Measurements from ENCODE around the gene ALOXE3.

The ALOXE3 gene

GRCh38 chr17:8074554-8074953 lies 43.8 kb downstream of the ALOXE3 start:
- TF ChIP-seq ZNF384 (IDR thresholded peaks at IDR 0.05), result no peak
- TF ChIP-seq FOXK2 (IDR thresholded peaks at IDR 0.05), result no peak
- no peak for TF ChIP-seq FOXA1 (IDR thresholded peaks at IDR 0.05)
- TF ChIP-seq PKNOX1 (IDR thresholded peaks at IDR 0.05), result no peak
- no peak for TF ChIP-seq CTBP1 (IDR thresholded peaks at IDR 0.05; ENCODE audit: borderline replicate concordance)
- TF ChIP-seq LEF1 (IDR thresholded peaks at IDR 0.05; ENCODE audit: borderline replicate concordance), result no peak
- no peak for TF ChIP-seq ARNT (IDR thresholded peaks at IDR 0.05)
- no peak for TF ChIP-seq TARDBP (IDR thresholded peaks at IDR 0.05)
- no peak for TF ChIP-seq FOXM1 (IDR thresholded peaks at IDR 0.05; ENCODE audit: borderline replicate concordance)
- no peak for TF ChIP-seq ELF4 (IDR thresholded peaks at IDR 0.05)
- TF ChIP-seq BHLHE40 (IDR thresholded peaks at IDR 0.05; ENCODE audit: borderline replicate concordance), result no peak
- DNase-seq (ENCODE audit: extremely low spot score), result no peak
- POLR2A ChIA-PET, result interaction anchor here (0.6 to 1.7 kb wide), 4 partner anchors 43 to 147 kb away, joined by 3 to 5 read pairs (median 4); partner anchors contain the start of gene ALOXE3
- CTCF ChIA-PET, result interaction anchor here (0.7 to 2.1 kb wide), 10 partner anchors 9 to 144 kb away, joined by 3 to 24 read pairs (median 4); partner anchors contain the start of gene ALOX12B

GRCh38 chr17:8073627-8074484 lies 44.5 kb downstream of the ALOXE3 start:
- TF ChIP-seq PKNOX1 (IDR thresholded peaks at IDR 0.05) (no peak), FOXA1 (IDR thresholded peaks at IDR 0.05) (no peak), FOXK2 (IDR thresholded peaks at IDR 0.05) (no peak), ZNF384 (IDR thresholded peaks at IDR 0.05) (no peak), SP1 (IDR thresholded peaks at IDR 0.05) (no peak), L3MBTL2 (conservative IDR thresholded peaks at IDR 0.05) (no peak), FOXM1 (IDR thresholded peaks at IDR 0.05; ENCODE audit: borderline replicate concordance) (no peak), NFRKB (IDR thresholded peaks at IDR 0.05) (no peak), SUZ12 (IDR thresholded peaks at IDR 0.05) (no peak), CTBP1 (IDR thresholded peaks at IDR 0.05; ENCODE audit: borderline replicate concordance) (no peak), LEF1 (IDR thresholded peaks at IDR 0.05; ENCODE audit: borderline replicate concordance) (no peak), BHLHE40 (IDR thresholded peaks at IDR 0.05; ENCODE audit: borderline replicate concordance) (no peak), ELF4 (IDR thresholded peaks at IDR 0.05) (no peak), HDGF (IDR thresholded peaks at IDR 0.05; ENCODE audit: borderline replicate concordance) (no peak), ARNT (IDR thresholded peaks at IDR 0.05) (no peak)
- ChIA-PET POLR2A (interaction anchor here (0.6 to 1.7 kb wide), 6 partner anchors 12 to 148 kb away, joined by 3 to 5 read pairs (median 3); partner anchors contain the start of gene ALOXE3), CTCF (interaction anchor here (0.6 to 2.1 kb wide), 20 partner anchors 10 to 264 kb away, joined by 3 to 24 read pairs (median 4); partner anchors contain the start of genes ALOX12B and ALOXE3)
- peak; percentile 85 for DNase-seq (ENCODE audit: extremely low spot score)

GRCh38 chr17:8072729-8073461 lies 45.4 kb downstream of the ALOXE3 start:
- TF ChIP-seq FOXA1 (IDR thresholded peaks at IDR 0.05) (no peak), SUZ12 (IDR thresholded peaks at IDR 0.05) (no peak), CTBP1 (IDR thresholded peaks at IDR 0.05; ENCODE audit: borderline replicate concordance) (no peak), BHLHE40 (IDR thresholded peaks at IDR 0.05; ENCODE audit: borderline replicate concordance) (no peak), ELF4 (IDR thresholded peaks at IDR 0.05) (no peak), NFRKB (IDR thresholded peaks at IDR 0.05) (no peak), TARDBP (IDR thresholded peaks at IDR 0.05) (no peak), ARNT (IDR thresholded peaks at IDR 0.05) (no peak), FOXK2 (IDR thresholded peaks at IDR 0.05) (no peak), PKNOX1 (IDR thresholded peaks at IDR 0.05) (no peak), LEF1 (IDR thresholded peaks at IDR 0.05; ENCODE audit: borderline replicate concordance) (no peak), FOXM1 (IDR thresholded peaks at IDR 0.05; ENCODE audit: borderline replicate concordance) (no peak), HDGF (IDR thresholded peaks at IDR 0.05; ENCODE audit: borderline replicate concordance) (no peak), SP1 (IDR thresholded peaks at IDR 0.05) (no peak), ZNF384 (IDR thresholded peaks at IDR 0.05) (no peak), L3MBTL2 (conservative IDR thresholded peaks at IDR 0.05) (no peak)
- POLR2A ChIA-PET, result interaction anchor here (1.1 to 1.7 kb wide), 4 partner anchors 11 to 100 kb away, joined by 3 to 5 read pairs (median 3); partner anchors contain the start of gene ALOXE3
- CTCF ChIA-PET, result interaction anchor here (0.6 to 2.1 kb wide), 17 partner anchors 10 to 145 kb away, joined by 3 to 24 read pairs (median 4); partner anchors contain the start of genes ALOX12B and ALOXE3
- no peak for DNase-seq (ENCODE audit: extremely low spot score)

GRCh38 chr17:8072341-8072728 lies 46.0 kb downstream of the ALOXE3 start:
- DNase-seq (ENCODE audit: extremely low spot score), result no peak
- CTCF ChIA-PET, result interaction anchor here (0.9 kb wide), 1 partner anchor 9 kb away, joined by 4 read pairs; no protein-coding TSS in a partner anchor
- no peak for TF ChIP-seq ZNF384 (IDR thresholded peaks at IDR 0.05)
- no peak for TF ChIP-seq BHLHE40 (IDR thresholded peaks at IDR 0.05; ENCODE audit: borderline replicate concordance)
- POLR2A ChIA-PET, result no interaction called here

DNA sequence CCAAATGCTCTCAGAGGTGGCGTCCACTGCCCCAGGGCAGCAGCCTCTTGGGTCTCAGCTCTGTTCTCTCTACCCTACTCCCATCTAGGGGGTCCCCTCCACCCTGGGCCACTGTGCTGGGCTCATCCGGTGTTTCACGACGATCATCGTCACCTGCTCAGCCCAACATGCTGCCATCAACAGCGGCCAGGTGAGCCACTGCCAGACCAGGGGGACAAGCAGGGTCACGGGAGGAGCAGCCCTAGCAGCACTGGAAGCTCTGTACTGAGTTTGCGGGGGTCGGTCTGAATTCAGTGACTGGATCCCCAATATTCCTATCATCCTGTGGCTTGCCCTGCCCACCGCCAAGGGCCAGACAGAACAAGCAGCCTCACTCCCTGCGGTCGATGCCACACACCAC lies 46.8 kb downstream of the ALOXE3 start:
- CTCF ChIA-PET, result interaction anchor here (1.1 to 1.4 kb wide), 3 partner anchors 9 to 47 kb away, joined by 3 to 7 read pairs (median 5); partner anchors contain the start of gene ALOXE3
- POLR2A ChIA-PET, result no interaction called here
- TF ChIP-seq BHLHE40 (IDR thresholded peaks at IDR 0.05; ENCODE audit: borderline replicate concordance) (no peak), CTBP1 (IDR thresholded peaks at IDR 0.05; ENCODE audit: borderline replicate concordance) (no peak)
- DNase-seq (ENCODE audit: extremely low spot score), result no peak
